ENCODE results near the gene CORO1C. TPM values are rescaled to one million over a fixed set of nuclear protein-coding genes. Genes with fewer than 3 reads are reported as not detected.
A peak's percentile ranks its signal among the peaks of the same experiment; 100 is the strongest.

The CORO1C gene
- total RNA-seq, 1 donor from 2014 or later: 171 TPM

DNA sequence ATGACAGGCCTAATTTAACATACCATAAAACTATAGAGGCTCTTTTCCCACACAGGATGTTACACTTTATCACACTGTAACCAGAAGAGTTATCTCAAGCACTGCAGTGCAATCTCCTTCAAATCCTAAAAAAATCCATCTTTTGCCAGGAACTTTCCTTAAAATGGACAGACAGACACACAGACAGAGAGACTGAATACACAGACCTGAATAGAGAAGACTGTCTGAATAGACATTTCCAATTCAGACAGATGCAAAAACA, 6.5 kb downstream of the CORO1C start:
- no peak for DNase-seq (ENCODE audit: low read depth, low spot score)
- TF ChIP-seq, protein P1, sequence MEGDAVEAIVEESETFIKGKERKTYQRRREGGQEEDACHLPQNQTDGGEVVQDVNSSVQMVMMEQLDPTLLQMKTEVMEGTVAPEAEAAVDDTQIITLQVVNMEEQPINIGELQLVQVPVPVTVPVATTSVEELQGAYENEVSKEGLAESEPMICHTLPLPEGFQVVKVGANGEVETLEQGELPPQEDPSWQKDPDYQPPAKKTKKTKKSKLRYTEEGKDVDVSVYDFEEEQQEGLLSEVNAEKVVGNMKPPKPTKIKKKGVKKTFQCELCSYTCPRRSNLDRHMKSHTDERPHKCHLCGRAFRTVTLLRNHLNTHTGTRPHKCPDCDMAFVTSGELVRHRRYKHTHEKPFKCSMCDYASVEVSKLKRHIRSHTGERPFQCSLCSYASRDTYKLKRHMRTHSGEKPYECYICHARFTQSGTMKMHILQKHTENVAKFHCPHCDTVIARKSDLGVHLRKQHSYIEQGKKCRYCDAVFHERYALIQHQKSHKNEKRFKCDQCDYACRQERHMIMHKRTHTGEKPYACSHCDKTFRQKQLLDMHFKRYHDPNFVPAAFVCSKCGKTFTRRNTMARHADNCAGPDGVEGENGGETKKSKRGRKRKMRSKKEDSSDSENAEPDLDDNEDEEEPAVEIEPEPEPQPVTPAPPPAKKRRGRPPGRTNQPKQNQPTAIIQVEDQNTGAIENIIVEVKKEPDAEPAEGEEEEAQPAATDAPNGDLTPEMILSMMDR (conservative IDR thresholded peaks at IDR 0.05): no peak
- H3K4me1 Mint-ChIP-seq: peaks cover 78% of the 10 kb centered on the region
- peak overlapping the region; percentile 51 for H3K27ac Mint-ChIP-seq (ENCODE audit: unreplicated experiment)
- H3K9me3 Mint-ChIP-seq: no peaks in the 10 kb centered on the region
- H3K36me3 Mint-ChIP-seq (ENCODE audit: low read depth): no peaks in the 10 kb centered on the region
- H3K4me3 Mint-ChIP-seq: peak overlapping the region; percentile 52
- no peaks in the 10 kb centered on the region for H3K27me3 Mint-ChIP-seq (ENCODE audit: low read depth)

DNA sequence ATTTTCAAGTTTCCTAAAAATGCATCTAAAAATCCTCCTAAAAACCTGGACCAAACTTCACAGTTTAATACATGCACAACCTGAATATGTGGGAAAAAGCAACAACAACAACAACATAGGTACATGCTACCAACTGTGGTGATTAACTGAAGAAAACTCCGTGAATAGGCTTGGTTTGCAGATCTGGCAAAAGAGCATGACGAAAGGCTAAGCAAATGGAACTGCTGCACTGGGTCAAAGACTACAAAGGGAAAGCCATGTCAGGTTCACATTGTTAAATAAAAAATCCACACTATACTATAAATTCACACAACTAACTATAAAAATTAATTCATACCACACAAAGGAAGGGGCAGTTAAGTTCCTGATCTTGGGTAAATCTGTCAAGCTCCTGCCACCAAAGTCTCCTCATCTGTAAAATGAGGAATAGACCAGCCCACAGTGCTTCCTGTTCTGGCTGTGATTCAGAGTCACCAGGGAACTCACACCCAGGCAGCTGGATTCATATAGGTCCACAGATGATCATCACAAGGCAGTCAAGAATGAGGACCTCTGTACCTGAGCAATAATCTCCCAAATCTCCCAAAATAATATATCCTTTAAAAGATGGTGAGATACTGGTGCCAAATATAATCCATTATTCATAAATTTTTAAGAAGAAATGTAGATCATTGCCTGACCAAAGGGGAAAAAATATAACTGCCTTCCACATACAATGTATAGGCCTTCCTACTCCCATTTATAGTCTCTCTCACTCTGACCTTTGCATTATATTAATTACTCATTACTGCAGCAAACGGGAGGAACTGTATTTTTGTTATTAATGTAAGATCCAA, 7.0 kb downstream of the CORO1C start:
- H3K36me3 Mint-ChIP-seq (ENCODE audit: low read depth): no peaks in the 10 kb centered on the region
- TF ChIP-seq, protein P1 (conservative IDR thresholded peaks at IDR 0.05): no peak
- H3K27ac Mint-ChIP-seq (ENCODE audit: unreplicated experiment): peak overlapping the region; percentile 51
- no peaks in the 10 kb centered on the region for H3K9me3 Mint-ChIP-seq
- peaks cover 78% of the 10 kb centered on the region for H3K4me1 Mint-ChIP-seq
- peak overlapping the region; percentile 52 for H3K4me3 Mint-ChIP-seq
- H3K27me3 Mint-ChIP-seq (ENCODE audit: low read depth): no peaks in the 10 kb centered on the region
- no peak for DNase-seq (ENCODE audit: low read depth, low spot score)

DNA sequence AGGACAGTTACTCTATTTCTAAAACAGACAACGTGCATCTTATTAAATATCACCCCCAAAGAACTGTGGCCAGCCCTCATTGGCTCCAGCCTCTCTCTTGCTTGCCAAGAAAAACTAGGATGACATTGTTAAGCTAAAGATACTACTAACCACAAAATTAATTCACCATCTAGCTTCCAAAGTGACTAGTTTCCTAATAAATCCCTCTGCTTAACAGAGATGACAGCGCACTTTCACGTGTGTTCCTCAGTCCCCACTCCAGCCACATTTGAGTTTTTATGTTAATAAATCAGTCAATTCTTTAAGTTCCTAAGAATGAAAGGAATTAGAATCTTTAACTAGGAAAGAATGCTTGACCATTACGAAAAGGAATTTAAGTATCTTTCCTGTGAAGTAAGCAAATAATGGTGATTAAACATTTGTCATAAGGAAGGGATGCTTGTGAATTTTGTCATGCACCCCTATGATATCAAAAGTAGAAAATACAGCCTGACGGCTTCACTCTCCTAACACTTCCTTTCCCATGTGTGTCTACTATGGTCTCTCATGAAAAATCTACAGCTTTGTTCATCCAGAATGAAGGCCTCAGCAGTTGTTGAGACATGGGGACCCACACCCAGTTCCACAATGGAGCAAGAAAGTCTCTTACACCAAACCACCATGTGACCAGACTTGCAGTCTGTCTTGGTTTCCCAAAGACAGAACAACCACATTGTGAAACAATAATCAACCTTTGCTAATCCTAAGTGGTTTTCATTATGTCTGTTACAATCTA, 8.1 kb downstream of the CORO1C start:
- TF ChIP-seq, protein P1 (conservative IDR thresholded peaks at IDR 0.05): no peak
- Mint-ChIP-seq H3K27me3 (ENCODE audit: low read depth) (no peaks in the 10 kb centered on the region), H3K36me3 (ENCODE audit: low read depth) (no peaks in the 10 kb centered on the region), H3K27ac (ENCODE audit: unreplicated experiment) (no peak overlapping the region), H3K9me3 (no peaks in the 10 kb centered on the region), H3K4me3 (no peak overlapping the region), H3K4me1 (peaks cover 67% of the 10 kb centered on the region)
- DNase-seq (ENCODE audit: low read depth, low spot score): no peak

DNA sequence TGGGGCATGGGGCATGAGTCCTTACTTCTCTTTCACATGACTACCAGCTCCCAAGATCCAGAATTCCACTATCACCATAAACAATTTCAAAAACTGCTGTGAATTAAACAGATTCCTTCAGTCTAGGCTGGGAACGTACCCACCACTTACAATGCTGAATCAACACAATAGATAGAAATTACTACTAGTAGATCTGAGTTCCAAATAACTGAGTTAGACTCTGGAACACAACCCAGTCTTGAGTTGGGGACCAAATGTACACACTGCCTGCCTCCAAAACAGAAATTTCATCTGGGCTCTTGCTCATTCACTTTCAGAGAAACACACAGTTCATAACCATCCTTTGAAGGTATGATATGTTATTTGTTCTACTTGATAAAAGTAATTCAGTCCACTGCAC, 8.9 kb downstream of the CORO1C start:
- Mint-ChIP-seq H3K9me3 (no peaks in the 10 kb centered on the region), H3K36me3 (ENCODE audit: low read depth) (no peaks in the 10 kb centered on the region), H3K4me1 (peaks cover 64% of the 10 kb centered on the region), H3K4me3 (no peak overlapping the region), H3K27ac (ENCODE audit: unreplicated experiment) (no peak overlapping the region), H3K27me3 (ENCODE audit: low read depth) (no peaks in the 10 kb centered on the region)
- TF ChIP-seq, protein P1 (conservative IDR thresholded peaks at IDR 0.05): no peak
- no peak for DNase-seq (ENCODE audit: low read depth, low spot score)

DNA sequence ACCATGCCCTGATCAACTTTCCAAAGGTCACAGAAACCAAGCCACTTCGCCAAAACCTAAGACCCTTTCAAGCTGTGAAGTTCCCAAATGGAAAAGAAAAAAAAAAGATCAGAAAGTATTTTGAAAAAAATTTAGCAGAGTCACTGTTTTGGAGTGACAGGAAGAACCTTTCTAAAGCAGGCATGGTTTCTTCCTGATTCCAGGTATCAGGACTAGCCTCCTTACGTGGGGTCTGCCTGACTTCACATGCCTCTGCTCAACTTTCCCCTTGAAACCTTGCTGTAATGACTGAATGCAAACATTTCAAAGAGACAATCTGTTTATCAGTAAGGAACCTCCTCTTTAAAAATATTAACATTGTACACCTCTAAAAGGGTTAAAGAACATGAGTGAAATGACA, 9.5 kb downstream of the CORO1C start:
- Mint-ChIP-seq H3K27me3 (ENCODE audit: low read depth) (no peaks in the 10 kb centered on the region), H3K9me3 (no peaks in the 10 kb centered on the region), H3K4me1 (peaks cover 65% of the 10 kb centered on the region), H3K36me3 (ENCODE audit: low read depth) (peaks cover 4% of the 10 kb centered on the region), H3K4me3 (no peak overlapping the region), H3K27ac (ENCODE audit: unreplicated experiment) (no peak overlapping the region)
- no peak for DNase-seq (ENCODE audit: low read depth, low spot score)
- TF ChIP-seq, protein P1 (conservative IDR thresholded peaks at IDR 0.05): no peak

Measured in neural crest cell (in vitro differentiated cells).